CD4-positive, alpha-beta T cell treated with Interleukin-1 beta for 1 hour (primary cell): Measurements from ENCODE around the gene DSE.

Source experiments
- DNase-seq, 2 donors: peaks; one replicate each; pipeline ENCODE4 v3.0.0-alpha.2; 2020 to 2022

DSE gene

GRCh38 chr6:116363759-116364158, 7.0 kb upstream of the DSE start:
- no peak for DNase-seq

- no peak for DNase-seq
Measured at GRCh38 chr6:116364321-116364720, 6.4 kb upstream of the DSE start.

- no peak for DNase-seq
Measured at GRCh38 chr6:116365743-116366142, 5.0 kb upstream of the DSE start.

- no peak for DNase-seq
Measured at GRCh38 chr6:116366740-116367275, 3.9 kb upstream of the DSE start.

- DNase-seq, result no peak
Measured at GRCh38 chr6:116369540-116369939, 1.2 kb upstream of the DSE start.

- DNase-seq, result no peak
Measured at GRCh38 chr6:116369964-116370759, 585 bp upstream of the DSE start.

- DNase-seq, result peak in 1 of 2 donors; percentile 52
Measured at GRCh38 chr6:116371120-116371917, 572 bp downstream of the DSE start.

- DNase-seq, result no peak
Measured at GRCh38 chr6:116371918-116372209, 1.1 kb downstream of the DSE start.

GRCh38 chr6:116373300-116373699, 2.6 kb downstream of the DSE start:
- no peak for DNase-seq

GRCh38 chr6:116373940-116374339, 3.2 kb downstream of the DSE start:
- DNase-seq, result no peak

- no peak for DNase-seq
Measured at GRCh38 chr6:116374586-116374985, 3.8 kb downstream of the DSE start.

GRCh38 chr6:116375262-116375661, 4.5 kb downstream of the DSE start:
- DNase-seq, result no peak

- no peak for DNase-seq
Measured at GRCh38 chr6:116376149-116376548, 5.4 kb downstream of the DSE start.

- DNase-seq, result no peak
Measured at GRCh38 chr6:116379764-116380163, 9.0 kb downstream of the DSE start.

- no peak for DNase-seq
Measured at GRCh38 chr6:116380346-116380745, 9.6 kb downstream of the DSE start.

- DNase-seq, result no peak
Measured at GRCh38 chr6:116381000-116381399, 10.3 kb downstream of the DSE start.

GRCh38 chr6:116382587-116382986, 11.8 kb downstream of the DSE start:
- DNase-seq, result no peak

GRCh38 chr6:116384727-116385458, 14.1 kb downstream of the DSE start:
- no peak for DNase-seq

- DNase-seq, result peak in 1 of 2 donors; percentile 25
Measured at GRCh38 chr6:116385459-116385802, 14.7 kb downstream of the DSE start.

GRCh38 chr6:116385921-116386320, 15.2 kb downstream of the DSE start:
- no peak for DNase-seq

GRCh38 chr6:116386581-116387299, 16.0 kb downstream of the DSE start:
- peak in 1 of 2 donors; percentile 22 for DNase-seq

- peak in 1 of 2 donors; percentile 72 for DNase-seq
Measured at GRCh38 chr6:116387374-116387773, 16.6 kb downstream of the DSE start.

GRCh38 chr6:116388924-116389323, 18.2 kb downstream of the DSE start:
- DNase-seq, result no peak
